Pancreas (tissue), 10 donors: Measurements from ENCODE around the gene POU6F1. TPM values are rescaled to one million over a fixed set of nuclear protein-coding genes. Genes with fewer than 3 reads are reported as not detected.

Experiments
- ATAC-seq, 4 donors: fragments of 200-7000 bp; cut with Tn5 transposase; one replicate each; pipeline versions ENCODE4 v1.8.0 to v1.9.1; 2020; ENCODE audit warnings: mild to moderate bottlenecking in 4 of 4, moderate library complexity in 4 of 4
- DNase-seq, 6 donors: peaks; one replicate each; pipeline ENCODE4 v3.0.0-alpha.2; 2020
- FAIRE-seq: peaks from 2 replicates; lab custom pipeline; 2012; peaks lifted over from hg19 to GRCh38; lab: Jason Lieb, UNC
- H3K27ac ChIP-seq, 4 donors: fragments of 200-600 bp; sonication (generic); 1 replicate in 3 of 4; 2 replicates in 1 of 4; pipeline versions ENCODE4 v1.5.0 to v1.8.0; 2020
- H3K27me3 ChIP-seq, 4 donors: fragments of 200-600 bp; one replicate each; pipeline ENCODE4 v1.8.0; 2021
- H3K36me3 ChIP-seq, 3 donors: fragments of 200-600 bp; sonication (generic) in 1 of 3; one replicate each; pipeline versions ENCODE4 v1.5.0 to v1.8.0; 2020 to 2021
- H3K4me1 ChIP-seq, 3 donors: fragments of 200-600 bp; one replicate each; pipeline ENCODE4 v1.8.0; 2021
- H3K4me3 ChIP-seq, 4 donors: fragments of 200-600 bp; sonication (generic) in 2 of 4; one replicate each; pipeline versions ENCODE4 v1.5.0 to v1.8.0; 2020 to 2021
- H3K9me3 ChIP-seq, 4 donors: fragments of 200-600 bp; one replicate each; pipeline ENCODE4 v1.8.0; 2021
- CTCF ChIP-seq, 4 donors: fragments of 200-600 bp; sonication (generic) in 3 of 4; IDR thresholded peaks; one replicate each; pipeline versions ENCODE4 v1.5.0 to v1.8.0; 2021; ENCODE audit warnings: antibody characterized with exemption in 4 of 4
- WGBS, 2 donors: extraction: QIAGEN DNeasy Blood & Tissue Kit; methylation state at CpG; one replicate each; pipeline ENCODE4 v1.1.7; 2013; 5-methylcytosine and 5-hydroxymethylcytosine counted together
- intact Hi-C, 3 donors: fragments of 100-400 bp; cut with DNase I; formaldehyde crosslinking; loops; one replicate each; pipeline versions ENCODE4 v1.11.1 to v1.14.2; 2022
- polyA plus RNA-seq, 2 donors: library from polyadenylated mRNA; stranded (reverse); fragments of 200-250 nt; gene quantifications; one replicate each; pipeline ENCODE4 v1.2.3, GENCODE V29; 2013
- total RNA-seq, 6 donors: library from RNA; stranded (reverse); fragmentation: NEBNext Ultra II Directional in 4 of 6; extraction: Animal tissue kit (Norgen Biotek cat#: 25700) in 4 of 6; gene quantifications; one replicate each; pipeline versions ENCODE4 v1.2.1 to v1.2.4, GENCODE V29; 2021 to 2023
- donor health status: healthy with polysubstance abuse.
- donor health status: DM: no; HTN: no; CAD: no; lungs with moderate emphysema.
- donor health status: DM: no; HTN: no; CAD: no.
- donor health status: control.
- donor health status: control.
- donor health status: Bipolar disorder and iron deficiency.
- donor health status: DM: yes; HTN: yes; CAD: no.
- donor health status: DM: no; HTN: no; CAD: no.
- donor health status: DM: no; HTN: no; CAD: no.
- donor health status: DM: yes; HTN: yes; CAD: no.

The POU6F1 gene
- total and polyA plus RNA-seq, 8 donors: 4.8 to 12.9 (median 7.3) TPM

- no peaks in the 10 kb centered on the region for H3K27me3 ChIP-seq
- H3K4me3 ChIP-seq: no peak overlapping the region
- no peak for ATAC-seq
- no peaks in the 10 kb centered on the region for H3K36me3 ChIP-seq
- H3K9me3 ChIP-seq: no peaks in the 10 kb centered on the region
- WGBS, 2 donors: 94 to 97% methylated on average over 5 of the region's 5 CpGs
- no peak overlapping the region for H3K27ac ChIP-seq
- TF ChIP-seq CTCF (IDR thresholded peaks at IDR 0.05): no peak
- no peak for DNase-seq
- peaks cover 0 to 13% (median 8%) of the 10 kb centered on the region in 3 donors for H3K4me1 ChIP-seq
- no peak for FAIRE-seq
- intact Hi-C loops: no loop called here
Observed at GRCh38 chr12:51214895-51215294, 3.0 kb downstream of the POU6F1 start.

- no peaks in the 10 kb centered on the region for H3K27me3 ChIP-seq
- intact Hi-C loops: no loop called here
- no peak for ATAC-seq
- H3K27ac ChIP-seq: no peak overlapping the region
- FAIRE-seq: no peak
- 58 to 79% methylated on average over 2 of the region's 2 CpGs for WGBS, 2 donors
- no peaks in the 10 kb centered on the region for H3K36me3 ChIP-seq
- H3K4me1 ChIP-seq: no peaks in the 10 kb centered on the region
- no peak for TF ChIP-seq CTCF (IDR thresholded peaks at IDR 0.05)
- no peaks in the 10 kb centered on the region for H3K9me3 ChIP-seq
- H3K4me3 ChIP-seq: no peak overlapping the region
- no peak for DNase-seq
Observed at GRCh38 chr12:51210690-51211395, 7.0 kb downstream of the POU6F1 start.

- no peak for ATAC-seq
- no peak overlapping the region for H3K4me3 ChIP-seq
- WGBS, 2 donors: 92 to 94% methylated on average over 2 of the region's 2 CpGs
- no peaks in the 10 kb centered on the region for H3K4me1 ChIP-seq
- intact Hi-C loops: no loop called here
- H3K27me3 ChIP-seq: no peaks in the 10 kb centered on the region
- H3K9me3 ChIP-seq: no peaks in the 10 kb centered on the region
- no peaks in the 10 kb centered on the region for H3K36me3 ChIP-seq
- no peak for DNase-seq
- no peak for FAIRE-seq
- H3K27ac ChIP-seq: no peak overlapping the region
- no peak for TF ChIP-seq CTCF (IDR thresholded peaks at IDR 0.05)
Observed at GRCh38 chr12:51209259-51209658, 8.6 kb downstream of the POU6F1 start.

GRCh38 chr12:51208016-51208660, 9.7 kb downstream of the POU6F1 start:
- Histone ChIP-seq H3K27me3 (no peaks in the 10 kb centered on the region), H3K36me3 (no peaks in the 10 kb centered on the region)

More at GRCh38 chr12:51208016-51208660, 9.7 kb downstream of the POU6F1 start:
- DNase-seq: no peak
- Histone ChIP-seq H3K4me3 (no peak overlapping the region), H3K27ac (no peak overlapping the region), H3K9me3 (no peaks in the 10 kb centered on the region), H3K4me1 (no peaks in the 10 kb centered on the region)
- ATAC-seq: no peak
- 91 to 94% methylated on average over 7 of the region's 7 CpGs for WGBS, 2 donors
- intact Hi-C loops: no loop called here
- TF ChIP-seq CTCF (IDR thresholded peaks at IDR 0.05): no peak
- no peak for FAIRE-seq
